GM21825 (cell line): ENCODE data around the gene MBD6.

Experiments used
- ATAC-seq: cut with Tn5 transposase; IDR thresholded peaks from one replicate; pipeline ENCODE4 v1.9.1; 2021; ENCODE audit warnings: mild to moderate bottlenecking, moderate library complexity; ENCODE audit not compliant: unreplicated experiment

MBD6 gene

GRCh38 chr12:57525615-57526383 is 3.2 kb downstream of the MBD6 start:
- ATAC-seq, result no peak

- no peak for ATAC-seq
Observed at GRCh38 chr12:57526477-57527126, 4.0 kb downstream of the MBD6 start.

- ATAC-seq, result no peak
Observed at GRCh38 chr12:57527184-57527583, 4.6 kb downstream of the MBD6 start.

GRCh38 chr12:57528176-57528575 is 5.6 kb downstream of the MBD6 start:
- no peak for ATAC-seq

- no peak for ATAC-seq
Observed at GRCh38 chr12:57528831-57529555, 6.4 kb downstream of the MBD6 start.

GRCh38 chr12:57529831-57530230 is 7.2 kb downstream of the MBD6 start:
- ATAC-seq, result no peak

GRCh38 chr12:57530396-57531142 is 7.9 kb downstream of the MBD6 start:
- ATAC-seq, result no peak

GRCh38 chr12:57531836-57532235 is 9.2 kb downstream of the MBD6 start:
- ATAC-seq, result no peak

- no peak for ATAC-seq
Observed at GRCh38 chr12:57533108-57533507, 10.5 kb downstream of the MBD6 start.

GRCh38 chr12:57534250-57534649 is 11.6 kb downstream of the MBD6 start:
- no peak for ATAC-seq

GRCh38 chr12:57534991-57535543 is 12.4 kb downstream of the MBD6 start:
- ATAC-seq, result no peak

GRCh38 chr12:57535764-57536596 is 13.4 kb downstream of the MBD6 start:
- ATAC-seq, result no peak

GRCh38 chr12:57536597-57536942 is 13.9 kb downstream of the MBD6 start:
- ATAC-seq, result no peak

- ATAC-seq, result no peak
Observed at GRCh38 chr12:57539134-57539768, 16.6 kb downstream of the MBD6 start.

- ATAC-seq, result no peak
Observed at GRCh38 chr12:57541001-57541400, 18.4 kb downstream of the MBD6 start.

GRCh38 chr12:57541717-57542116 is 19.1 kb downstream of the MBD6 start:
- ATAC-seq, result no peak

- no peak for ATAC-seq
Observed at GRCh38 chr12:57543581-57543980, 21.0 kb downstream of the MBD6 start.

GRCh38 chr12:57545809-57546437 is 23.3 kb downstream of the MBD6 start:
- no peak for ATAC-seq
